ENCODE data around the gene CSF2RB. TPM values are rescaled to one million over a fixed set of nuclear protein-coding genes. Genes with fewer than 3 reads are reported as not detected.

Gene CSF2RB
- total RNA-seq, 1 donor from 2014 or later: 0.05 TPM

DNA sequence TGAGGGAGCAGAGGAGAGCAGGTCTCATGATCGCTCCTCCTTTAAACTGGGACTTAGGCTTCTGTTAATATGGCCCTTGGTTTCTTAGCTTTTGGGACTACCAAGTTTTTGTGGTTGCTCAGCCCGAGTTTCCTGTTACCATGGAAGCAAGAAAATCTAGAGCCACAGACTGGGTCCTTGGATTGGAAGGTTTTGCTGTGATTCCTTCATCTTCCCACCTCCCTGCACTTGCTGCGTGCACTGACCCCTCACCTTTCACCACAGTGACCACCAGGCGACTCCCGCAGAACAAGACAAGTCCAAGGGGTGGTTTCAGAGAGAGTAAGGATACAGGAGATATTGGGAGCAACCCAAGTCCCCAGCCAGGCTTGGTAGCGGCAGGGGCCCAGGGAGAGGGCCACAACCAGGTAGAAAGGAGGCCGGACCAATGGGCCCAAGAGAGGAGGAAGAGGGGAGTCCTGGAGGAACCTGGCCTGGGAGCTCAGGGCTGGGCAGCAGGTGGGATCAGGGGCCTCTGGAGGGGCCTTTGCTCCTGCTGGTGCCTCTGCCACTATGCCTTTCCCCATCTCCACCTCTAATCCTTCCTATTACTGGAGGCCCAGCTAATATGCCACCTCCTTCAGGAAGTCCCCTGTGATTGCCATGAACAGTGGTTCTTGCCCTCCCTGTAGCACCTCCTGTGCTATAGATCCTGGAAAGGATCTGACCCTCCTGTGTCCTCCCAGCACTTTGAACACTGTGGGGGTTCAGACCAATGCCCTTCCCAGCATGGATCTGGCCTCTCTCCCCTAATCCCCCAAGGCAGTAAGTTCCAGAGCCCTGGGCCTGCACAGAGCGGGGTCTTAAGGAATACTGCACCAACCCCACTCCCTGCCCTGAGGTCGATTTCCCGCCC, 21.2 kb downstream of the CSF2RB start:
- Mint-ChIP-seq H3K27ac (ENCODE audit: unreplicated experiment) (no peak overlapping the region), H3K27me3 (ENCODE audit: low read depth) (peaks cover 19% of the 10 kb centered on the region), H3K36me3 (ENCODE audit: low read depth) (no peaks in the 10 kb centered on the region)

DNA sequence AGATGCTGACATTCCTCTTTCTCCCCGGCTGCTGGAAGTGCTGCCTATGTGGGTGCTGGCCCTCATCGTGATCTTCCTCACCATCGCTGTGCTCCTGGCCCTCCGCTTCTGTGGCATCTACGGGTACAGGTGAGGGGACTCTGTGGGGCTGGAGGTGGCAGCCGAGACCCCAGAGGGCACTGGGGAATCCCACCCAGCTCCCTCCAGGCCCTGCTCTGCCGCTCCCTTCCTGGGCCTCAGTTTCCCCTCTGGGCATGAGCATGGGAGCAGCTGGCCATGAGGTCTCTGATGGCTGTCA, 21.8 kb downstream of the CSF2RB start:
- Mint-ChIP-seq H3K4me1 (ENCODE audit: low read depth) (no peaks in the 10 kb centered on the region), H3K27ac (ENCODE audit: unreplicated experiment) (no peak overlapping the region), H3K36me3 (ENCODE audit: low read depth) (no peaks in the 10 kb centered on the region), H3K9me3 (ENCODE audit: low read depth) (no peaks in the 10 kb centered on the region), H3K27me3 (ENCODE audit: low read depth) (peaks cover 15% of the 10 kb centered on the region), H3K4me3 (ENCODE audit: unreplicated experiment) (no peak overlapping the region)
- DNase-seq (ENCODE audit: low spot score): no peak
- TF ChIP-seq, protein P1, sequence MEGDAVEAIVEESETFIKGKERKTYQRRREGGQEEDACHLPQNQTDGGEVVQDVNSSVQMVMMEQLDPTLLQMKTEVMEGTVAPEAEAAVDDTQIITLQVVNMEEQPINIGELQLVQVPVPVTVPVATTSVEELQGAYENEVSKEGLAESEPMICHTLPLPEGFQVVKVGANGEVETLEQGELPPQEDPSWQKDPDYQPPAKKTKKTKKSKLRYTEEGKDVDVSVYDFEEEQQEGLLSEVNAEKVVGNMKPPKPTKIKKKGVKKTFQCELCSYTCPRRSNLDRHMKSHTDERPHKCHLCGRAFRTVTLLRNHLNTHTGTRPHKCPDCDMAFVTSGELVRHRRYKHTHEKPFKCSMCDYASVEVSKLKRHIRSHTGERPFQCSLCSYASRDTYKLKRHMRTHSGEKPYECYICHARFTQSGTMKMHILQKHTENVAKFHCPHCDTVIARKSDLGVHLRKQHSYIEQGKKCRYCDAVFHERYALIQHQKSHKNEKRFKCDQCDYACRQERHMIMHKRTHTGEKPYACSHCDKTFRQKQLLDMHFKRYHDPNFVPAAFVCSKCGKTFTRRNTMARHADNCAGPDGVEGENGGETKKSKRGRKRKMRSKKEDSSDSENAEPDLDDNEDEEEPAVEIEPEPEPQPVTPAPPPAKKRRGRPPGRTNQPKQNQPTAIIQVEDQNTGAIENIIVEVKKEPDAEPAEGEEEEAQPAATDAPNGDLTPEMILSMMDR (IDR thresholded peaks at IDR 0.05): no peak

More for the DNA sequence above, 21.2 kb downstream of the CSF2RB start:
- H3K9me3 Mint-ChIP-seq (ENCODE audit: low read depth): no peaks in the 10 kb centered on the region
- no peak overlapping the region for H3K4me3 Mint-ChIP-seq (ENCODE audit: unreplicated experiment)
- TF ChIP-seq, protein P1 (IDR thresholded peaks at IDR 0.05): no peak
- no peak for DNase-seq (ENCODE audit: low spot score)
- H3K4me1 Mint-ChIP-seq (ENCODE audit: low read depth): no peaks in the 10 kb centered on the region

DNA sequence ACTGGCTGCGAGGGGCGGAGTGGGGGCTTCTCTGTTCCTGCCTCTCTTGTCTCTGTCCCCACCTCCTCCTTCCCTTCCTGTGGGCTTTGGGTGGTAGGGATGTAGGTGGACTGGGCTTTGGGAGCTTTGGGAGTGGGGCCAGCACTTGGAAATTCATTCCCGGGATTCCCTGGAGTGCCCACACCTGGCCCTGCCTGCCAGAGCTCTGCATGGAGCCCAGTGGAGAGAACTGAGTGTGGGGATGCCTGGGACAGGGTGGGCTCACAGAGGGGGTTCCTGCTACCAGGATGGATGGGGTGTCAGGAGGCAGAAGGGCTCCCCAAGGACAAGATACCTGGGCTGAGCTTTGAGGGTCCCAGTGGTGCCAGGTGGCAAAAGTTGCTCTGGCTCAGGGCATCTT, 22.3 kb downstream of the CSF2RB start:
- DNase-seq (ENCODE audit: low spot score): no peak
- H3K27ac Mint-ChIP-seq (ENCODE audit: unreplicated experiment): no peak overlapping the region
- no peaks in the 10 kb centered on the region for H3K4me1 Mint-ChIP-seq (ENCODE audit: low read depth)
- TF ChIP-seq, protein P1 (IDR thresholded peaks at IDR 0.05): no peak
- no peaks in the 10 kb centered on the region for H3K36me3 Mint-ChIP-seq (ENCODE audit: low read depth)
- H3K27me3 Mint-ChIP-seq (ENCODE audit: low read depth): peaks cover 12% of the 10 kb centered on the region
- H3K4me3 Mint-ChIP-seq (ENCODE audit: unreplicated experiment): no peak overlapping the region
- no peaks in the 10 kb centered on the region for H3K9me3 Mint-ChIP-seq (ENCODE audit: low read depth)

DNA sequence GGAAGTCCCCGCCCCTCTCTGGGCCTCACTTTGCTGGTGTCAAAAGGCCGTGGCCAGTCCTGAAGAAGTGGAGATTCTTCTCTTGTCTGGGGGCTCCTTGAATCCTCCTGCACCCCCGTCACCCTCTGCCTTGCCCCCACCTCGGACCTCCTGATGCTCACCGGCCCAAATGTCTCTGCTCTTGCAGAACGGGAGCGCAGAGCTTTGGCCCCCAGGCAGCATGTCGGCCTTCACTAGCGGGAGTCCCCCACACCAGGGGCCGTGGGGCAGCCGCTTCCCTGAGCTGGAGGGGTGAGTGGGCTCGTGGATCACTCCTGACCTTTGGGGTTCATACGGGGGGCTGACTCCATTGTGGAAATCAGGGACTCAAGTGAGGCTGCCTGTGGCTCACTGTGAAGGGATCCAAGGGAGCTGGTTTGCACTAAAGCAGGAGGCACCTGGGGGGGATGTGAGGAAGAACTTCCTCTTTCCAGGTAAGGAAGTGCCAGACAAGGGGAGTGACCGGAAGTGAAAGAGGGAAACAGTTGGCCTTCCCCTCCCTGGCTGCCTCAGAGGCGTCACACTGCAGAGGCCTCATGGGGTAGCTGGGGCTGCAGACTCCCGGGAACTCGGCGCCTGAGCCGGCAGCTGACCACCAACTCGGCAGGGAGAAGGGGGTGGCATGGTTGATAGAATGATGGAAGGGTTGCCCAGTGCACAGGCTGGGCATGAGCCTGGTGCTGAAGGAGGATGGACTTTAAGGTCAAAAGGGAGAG, 23.1 kb downstream of the CSF2RB start:
- Mint-ChIP-seq H3K4me1 (ENCODE audit: low read depth) (no peaks in the 10 kb centered on the region), H3K9me3 (ENCODE audit: low read depth) (no peaks in the 10 kb centered on the region), H3K4me3 (ENCODE audit: unreplicated experiment) (no peak overlapping the region), H3K27me3 (ENCODE audit: low read depth) (peaks cover 13% of the 10 kb centered on the region), H3K36me3 (ENCODE audit: low read depth) (no peaks in the 10 kb centered on the region), H3K27ac (ENCODE audit: unreplicated experiment) (no peak overlapping the region)
- DNase-seq (ENCODE audit: low spot score): no peak
- TF ChIP-seq, protein P1 (IDR thresholded peaks at IDR 0.05): no peak

DNA sequence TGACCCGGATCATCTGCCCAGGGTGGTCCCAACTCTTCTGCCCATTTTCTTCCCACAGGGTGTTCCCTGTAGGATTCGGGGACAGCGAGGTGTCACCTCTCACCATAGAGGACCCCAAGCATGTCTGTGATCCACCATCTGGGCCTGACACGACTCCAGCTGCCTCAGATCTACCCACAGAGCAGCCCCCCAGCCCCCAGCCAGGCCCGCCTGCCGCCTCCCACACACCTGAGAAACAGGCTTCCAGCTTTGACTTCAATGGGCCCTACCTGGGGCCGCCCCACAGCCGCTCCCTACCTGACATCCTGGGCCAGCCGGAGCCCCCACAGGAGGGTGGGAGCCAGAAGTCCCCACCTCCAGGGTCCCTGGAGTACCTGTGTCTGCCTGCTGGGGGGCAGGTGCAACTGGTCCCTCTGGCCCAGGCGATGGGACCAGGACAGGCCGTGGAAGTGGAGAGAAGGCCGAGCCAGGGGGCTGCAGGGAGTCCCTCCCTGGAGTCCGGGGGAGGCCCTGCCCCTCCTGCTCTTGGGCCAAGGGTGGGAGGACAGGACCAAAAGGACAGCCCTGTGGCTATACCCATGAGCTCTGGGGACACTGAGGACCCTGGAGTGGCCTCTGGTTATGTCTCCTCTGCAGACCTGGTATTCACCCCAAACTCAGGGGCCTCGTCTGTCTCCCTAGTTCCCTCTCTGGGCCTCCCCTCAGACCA, 24.0 kb downstream of the CSF2RB start:
- H3K4me3 Mint-ChIP-seq (ENCODE audit: unreplicated experiment): no peak overlapping the region
- no peak overlapping the region for H3K27ac Mint-ChIP-seq (ENCODE audit: unreplicated experiment)
- H3K9me3 Mint-ChIP-seq (ENCODE audit: low read depth): no peaks in the 10 kb centered on the region
- no peaks in the 10 kb centered on the region for H3K4me1 Mint-ChIP-seq (ENCODE audit: low read depth)
- TF ChIP-seq, protein P1 (IDR thresholded peaks at IDR 0.05): no peak
- peaks cover 22% of the 10 kb centered on the region for H3K27me3 Mint-ChIP-seq (ENCODE audit: low read depth)
- DNase-seq (ENCODE audit: low spot score): no peak
- no peaks in the 10 kb centered on the region for H3K36me3 Mint-ChIP-seq (ENCODE audit: low read depth)

Data from chondrocyte (in vitro differentiated cells).